Measurements from ENCODE around the gene PLEKHA7. TPM values are rescaled to one million over a fixed set of nuclear protein-coding genes. Genes with fewer than 3 reads are reported as not detected.

PLEKHA7 gene
- total and polyA plus RNA-seq, 5 donors from 2014 or later = 0.48 to 1.8 (median 0.73) TPM

- no peaks in the 10 kb centered on the region for H3K27me3 Mint-ChIP-seq
- Histone ChIP-seq H3K36me3 (ENCODE audit: control insufficient read depth, insufficient read depth, low read length) (peaks cover 59% of the 10 kb centered on the region), H3K27ac (ENCODE audit: insufficient read depth, low read length, poor library complexity, severe bottlenecking) (no peak overlapping the region), H3K27me3 (ENCODE audit: control insufficient read depth, insufficient read depth, low read length) (no peaks in the 10 kb centered on the region), H3K4me1 (ENCODE audit: control insufficient read depth, insufficient read depth, low read length, poor library complexity, severe bottlenecking) (peaks cover 51% of the 10 kb centered on the region), H3K4me3 (ENCODE audit: low read depth, low read length) (peak overlapping the region; percentile 47), H3K9me3 (ENCODE audit: control insufficient read depth in 2 of 2, low read length in 2 of 2) (no peaks in the 10 kb centered on the region)
- DNase-seq (no peak), ATAC-seq (ENCODE audit: low read depth in 2 of 2) (no peak)
- peaks cover 39 to 63% (median 48%) of the 10 kb centered on the region in 4 donors for H3K4me1 Mint-ChIP-seq
- H3K36me3 Mint-ChIP-seq = peaks cover 37% of the 10 kb centered on the region
- H3K4me3 Mint-ChIP-seq = peak overlapping the region; percentile 33 to 49 (median 44)
- H3K9me3 Mint-ChIP-seq = no peaks in the 10 kb centered on the region
- no peak overlapping the region for H3K27ac Mint-ChIP-seq
These were observed 270.7 kb downstream of the PLEKHA7 start for GRCh38 chr11:16743478-16743877.

GRCh38 chr11:16741473-16741872 lies 272.7 kb downstream of the PLEKHA7 start:
- H3K4me3 ChIP-seq (ENCODE audit: low read depth, low read length) = peak overlapping the region; percentile 71
- ATAC-seq (ENCODE audit: low read depth in 2 of 2) (no peak), DNase-seq (no peak)
- H3K4me1 ChIP-seq (ENCODE audit: control insufficient read depth, insufficient read depth, low read length, poor library complexity, severe bottlenecking) = peaks cover 57% of the 10 kb centered on the region
- H3K27me3 ChIP-seq (ENCODE audit: control insufficient read depth, insufficient read depth, low read length) = no peaks in the 10 kb centered on the region
- peaks cover 39% of the 10 kb centered on the region for H3K36me3 ChIP-seq (ENCODE audit: control insufficient read depth, insufficient read depth, low read length)
- H3K27ac ChIP-seq (ENCODE audit: insufficient read depth, low read length, poor library complexity, severe bottlenecking) = no peak overlapping the region
- peaks cover 34 to 54% (median 42%) of the 10 kb centered on the region in 4 donors for H3K4me1 Mint-ChIP-seq
- H3K9me3 ChIP-seq (ENCODE audit: control insufficient read depth in 2 of 2, low read length in 2 of 2) = no peaks in the 10 kb centered on the region
- peak overlapping the region in 3 of 4 donors; percentile 61 to 82 (median 67) for H3K4me3 Mint-ChIP-seq
- peaks cover 29% of the 10 kb centered on the region for H3K36me3 Mint-ChIP-seq
- no peaks in the 10 kb centered on the region for H3K9me3 Mint-ChIP-seq
- no peak overlapping the region for H3K27ac Mint-ChIP-seq
- no peaks in the 10 kb centered on the region for H3K27me3 Mint-ChIP-seq

- DNase-seq = peak in 1 of 3 donors; percentile 40
- H3K27me3 ChIP-seq (ENCODE audit: control insufficient read depth, insufficient read depth, low read length) = no peaks in the 10 kb centered on the region
- peaks cover 4% of the 10 kb centered on the region for H3K27me3 Mint-ChIP-seq
- peaks cover 17% of the 10 kb centered on the region for H3K36me3 ChIP-seq (ENCODE audit: control insufficient read depth, insufficient read depth, low read length)
- peak overlapping the region; percentile 96 for H3K4me3 ChIP-seq (ENCODE audit: low read depth, low read length)
- no peak overlapping the region for H3K4me3 Mint-ChIP-seq
- H3K36me3 Mint-ChIP-seq = peaks cover 9% of the 10 kb centered on the region
- peak overlapping the region; percentile 98 for H3K27ac ChIP-seq (ENCODE audit: insufficient read depth, low read length, poor library complexity, severe bottlenecking)
- no peak overlapping the region for H3K27ac Mint-ChIP-seq
- no peaks in the 10 kb centered on the region for H3K9me3 ChIP-seq (ENCODE audit: control insufficient read depth in 2 of 2, low read length in 2 of 2)
- H3K9me3 Mint-ChIP-seq = no peaks in the 10 kb centered on the region
- peaks cover 49% of the 10 kb centered on the region for H3K4me1 ChIP-seq (ENCODE audit: control insufficient read depth, insufficient read depth, low read length, poor library complexity, severe bottlenecking)
- peaks cover 15 to 31% (median 21%) of the 10 kb centered on the region in 4 donors for H3K4me1 Mint-ChIP-seq
- no peak for ATAC-seq (ENCODE audit: low read depth in 2 of 2)
These were observed 275.0 kb downstream of the PLEKHA7 start for GRCh38 chr11:16738947-16739815.

GRCh38 chr11:16738193-16738946 lies 275.8 kb downstream of the PLEKHA7 start, which contains the start of gene C11orf58:
Gene C11orf58, plus strand, starts transcription at chr11:16738647. Its CDS starts 132 bp downstream, at chr11:16738779.
- no peaks in the 10 kb centered on the region for H3K27me3 ChIP-seq (ENCODE audit: control insufficient read depth, insufficient read depth, low read length)
- H3K36me3 ChIP-seq (ENCODE audit: control insufficient read depth, insufficient read depth, low read length) = peaks cover 14% of the 10 kb centered on the region
- no peaks in the 10 kb centered on the region for H3K9me3 ChIP-seq (ENCODE audit: control insufficient read depth in 2 of 2, low read length in 2 of 2)
- peaks cover 14 to 24% (median 19%) of the 10 kb centered on the region in 4 donors for H3K4me1 Mint-ChIP-seq
- no peaks in the 10 kb centered on the region for H3K9me3 Mint-ChIP-seq
- DNase-seq (peak; percentile 95 to 98 (median 97)), ATAC-seq (ENCODE audit: low read depth in 2 of 2) (peak; percentile 96 to 98)
- peak within 1 kb of the TSS in 1 of 3 donors; percentile 87 for H3K27ac Mint-ChIP-seq
- peak within 1 kb of the TSS; percentile 98 for H3K27ac ChIP-seq (ENCODE audit: insufficient read depth, low read length, poor library complexity, severe bottlenecking)
- H3K27me3 Mint-ChIP-seq = peaks cover 6% of the 10 kb centered on the region
- peak within 1 kb of the TSS; percentile 96 for H3K4me3 ChIP-seq (ENCODE audit: low read depth, low read length)
- peak within 1 kb of the TSS in 2 of 4 donors; percentile 81 to 88 for H3K4me3 Mint-ChIP-seq
- peaks cover 9% of the 10 kb centered on the region for H3K36me3 Mint-ChIP-seq
- H3K4me1 ChIP-seq (ENCODE audit: control insufficient read depth, insufficient read depth, low read length, poor library complexity, severe bottlenecking) = peaks cover 45% of the 10 kb centered on the region

GRCh38 chr11:16737818-16738192 lies 276.4 kb downstream of the PLEKHA7 start:
- H3K4me3 Mint-ChIP-seq = peak overlapping the region in 1 of 4 donors; percentile 88
- H3K36me3 ChIP-seq (ENCODE audit: control insufficient read depth, insufficient read depth, low read length) = peaks cover 9% of the 10 kb centered on the region
- no peaks in the 10 kb centered on the region for H3K27me3 ChIP-seq (ENCODE audit: control insufficient read depth, insufficient read depth, low read length)
- peaks cover 13 to 20% (median 16%) of the 10 kb centered on the region in 4 donors for H3K4me1 Mint-ChIP-seq
- H3K27me3 Mint-ChIP-seq = peaks cover 6% of the 10 kb centered on the region
- no peaks in the 10 kb centered on the region for H3K9me3 Mint-ChIP-seq
- H3K4me1 ChIP-seq (ENCODE audit: control insufficient read depth, insufficient read depth, low read length, poor library complexity, severe bottlenecking) = peaks cover 39% of the 10 kb centered on the region
- DNase-seq = no peak
- peaks cover 5% of the 10 kb centered on the region for H3K36me3 Mint-ChIP-seq
- peak overlapping the region in 1 of 3 donors; percentile 87 for H3K27ac Mint-ChIP-seq
- H3K9me3 ChIP-seq (ENCODE audit: control insufficient read depth in 2 of 2, low read length in 2 of 2) = no peaks in the 10 kb centered on the region
- peak overlapping the region; percentile 98 for H3K27ac ChIP-seq (ENCODE audit: insufficient read depth, low read length, poor library complexity, severe bottlenecking)
- no peak for ATAC-seq (ENCODE audit: low read depth in 2 of 2)
- H3K4me3 ChIP-seq (ENCODE audit: low read depth, low read length) = peak overlapping the region; percentile 96

Other genes starting within 250 kb of the PLEKHA7 start
- gene RPS13, start 63.3 kb upstream of the PLEKHA7 start, total RNA-seq = 1,120 TPM
- gene RPS13, start 63.3 kb upstream of the PLEKHA7 start, polyA plus RNA-seq = 1,000 to 10,000 TPM; 1,769 to 2,526 (median 2,157) TPM
- gene PIK3C2A, start 193.6 kb upstream of the PLEKHA7 start, total RNA-seq = 34.4 TPM
- gene PIK3C2A, start 193.6 kb upstream of the PLEKHA7 start, polyA plus RNA-seq = 10 to 100 TPM in 1 of 4 donors, 1 to 10 TPM in 3; 5.6 to 10.3 (median 8.9) TPM